Stimulated activated naive CD8-positive, alpha-beta T cell treated with anti-CD3 and anti-CD28 coated beads, Interleukin-15, Interleukin-2, amounts not matched to agents 100 ng/mL and 50 ng/mL, for 24 hours (primary cell): ENCODE results near the gene IRAK1.

ENCODE experiments used
- H3K27ac Mint-ChIP-seq: one replicate; pipeline ENCODE4 v1.8.0; 2021; ENCODE audit warnings: mild to moderate bottlenecking, mixed read lengths
- H3K27me3 Mint-ChIP-seq: one replicate; pipeline ENCODE4 v1.8.0; 2021; ENCODE audit warnings: mixed read lengths
- H3K36me3 Mint-ChIP-seq: one replicate; pipeline ENCODE4 v1.8.0; 2021; ENCODE audit warnings: low read depth, mixed read lengths
- H3K4me1 Mint-ChIP-seq: one replicate; pipeline ENCODE4 v1.8.0; 2021; ENCODE audit warnings: low read depth, mixed read lengths
- H3K4me3 Mint-ChIP-seq: one replicate; pipeline ENCODE4 v1.8.0; 2021; ENCODE audit warnings: mild to moderate bottlenecking, mixed read lengths
- H3K9me3 Mint-ChIP-seq: one replicate; pipeline ENCODE4 v1.8.0; 2021; ENCODE audit warnings: mixed read lengths

IRAK1 gene

DNA sequence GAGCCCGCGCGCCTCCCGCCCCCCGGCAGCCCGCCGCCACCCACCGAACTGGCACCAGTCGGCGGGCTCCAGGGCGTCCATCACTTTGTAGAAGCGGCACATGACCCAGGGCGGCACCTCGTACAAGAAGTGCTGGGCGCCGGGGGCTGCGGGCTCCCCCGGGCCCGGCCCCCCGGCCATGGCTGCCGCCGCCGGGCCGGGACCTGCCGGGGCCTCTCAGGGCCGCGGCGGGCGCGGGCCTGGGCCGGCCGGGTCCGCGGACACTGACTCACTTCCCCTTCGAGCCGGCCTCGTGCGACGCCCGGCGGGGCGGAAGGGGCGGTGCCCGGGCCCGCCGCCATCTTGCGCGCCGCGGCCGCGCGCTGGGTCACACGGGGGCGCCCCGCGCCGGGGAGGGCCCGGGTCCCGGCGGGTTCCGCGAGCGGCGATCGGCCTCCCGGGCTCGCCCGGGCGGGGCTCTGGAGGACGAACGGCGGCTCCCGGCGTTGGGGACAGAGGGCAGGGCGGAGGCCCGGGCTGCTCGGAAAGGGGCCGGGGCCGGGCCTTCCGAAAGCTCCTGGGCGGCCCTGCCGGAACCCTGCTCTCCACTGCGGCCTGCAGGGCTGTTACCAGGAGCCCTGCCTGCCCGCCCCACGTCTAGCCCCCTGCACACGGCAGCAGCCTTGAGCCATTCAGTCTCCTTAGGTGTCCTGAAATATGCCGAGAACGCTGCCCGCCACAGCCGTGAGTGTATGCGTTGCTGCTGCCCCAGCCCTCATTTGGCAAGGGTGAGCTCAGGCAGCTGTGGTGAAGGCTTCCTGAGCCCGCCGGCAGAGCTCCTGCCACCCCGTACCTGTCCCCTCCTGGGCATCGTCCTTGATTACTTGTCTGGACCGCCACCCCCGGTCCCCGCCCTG lies at the start of gene IRAK1:
TSS of gene IRAK1 (minus strand) at position 270 of the 896 bp plus-strand sequence. CDS start at position 180, 90 bp downstream.
- Mint-ChIP-seq H3K9me3 (no peaks in the 10 kb centered on the region), H3K36me3 (peaks cover 12% of the 10 kb centered on the region), H3K27me3 (no peaks in the 10 kb centered on the region), H3K4me3 (peak within 1 kb of the TSS; percentile 92), H3K27ac (peak within 1 kb of the TSS; percentile 95), H3K4me1 (peaks cover 30% of the 10 kb centered on the region)

GRCh38 chrX:154068560-154068959 lies 48.9 kb upstream of the IRAK1 start:
- peaks cover 60% of the 10 kb centered on the region for H3K4me1 Mint-ChIP-seq
- no peak overlapping the region for H3K27ac Mint-ChIP-seq
- H3K36me3 Mint-ChIP-seq: peaks cover 17% of the 10 kb centered on the region
- H3K4me3 Mint-ChIP-seq: no peak overlapping the region
- H3K9me3 Mint-ChIP-seq: no peaks in the 10 kb centered on the region
- H3K27me3 Mint-ChIP-seq: no peaks in the 10 kb centered on the region

DNA sequence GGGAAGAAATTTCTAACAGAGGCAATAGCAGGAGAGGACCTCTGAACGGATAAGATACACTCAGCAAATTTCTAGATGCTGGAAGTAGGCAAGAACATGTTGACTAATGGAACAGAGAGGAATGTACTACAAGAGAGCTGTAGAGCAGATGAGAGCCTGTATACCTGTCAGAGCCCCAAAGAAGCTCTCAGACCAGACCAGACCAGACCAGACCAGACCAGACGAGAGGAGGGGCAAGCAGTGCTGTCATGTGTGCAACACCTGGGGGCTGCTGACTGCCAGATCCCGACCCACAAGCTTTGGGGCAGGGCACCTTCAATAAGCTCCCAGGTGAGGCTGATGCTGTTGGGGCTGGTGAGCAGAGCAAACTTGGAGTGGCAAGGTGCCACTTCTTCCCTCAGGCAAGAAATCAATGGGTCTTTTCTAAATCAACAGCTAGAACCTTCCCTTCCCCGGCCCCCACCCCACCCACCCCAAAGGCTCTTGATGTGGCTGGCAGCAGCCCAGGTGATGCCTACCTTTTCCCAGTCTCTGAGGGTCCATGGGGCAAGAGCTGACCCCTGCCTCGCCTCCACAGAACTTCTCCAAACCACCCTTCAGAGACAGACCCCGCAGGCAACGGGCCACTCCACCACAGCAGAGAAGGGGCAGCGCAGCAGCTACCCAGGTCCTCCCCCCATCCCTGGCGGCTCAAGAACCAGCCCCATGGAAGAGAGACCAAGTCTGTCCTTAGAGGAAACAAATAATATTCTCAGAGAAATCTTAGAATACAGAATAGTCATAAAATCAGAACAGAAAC lies 45.1 kb upstream of the IRAK1 start:
- Mint-ChIP-seq H3K4me3 (no peak overlapping the region), H3K9me3 (no peaks in the 10 kb centered on the region), H3K27ac (peak overlapping the region; percentile 65), H3K4me1 (peaks cover 72% of the 10 kb centered on the region), H3K27me3 (no peaks in the 10 kb centered on the region), H3K36me3 (peaks cover 13% of the 10 kb centered on the region)

DNA sequence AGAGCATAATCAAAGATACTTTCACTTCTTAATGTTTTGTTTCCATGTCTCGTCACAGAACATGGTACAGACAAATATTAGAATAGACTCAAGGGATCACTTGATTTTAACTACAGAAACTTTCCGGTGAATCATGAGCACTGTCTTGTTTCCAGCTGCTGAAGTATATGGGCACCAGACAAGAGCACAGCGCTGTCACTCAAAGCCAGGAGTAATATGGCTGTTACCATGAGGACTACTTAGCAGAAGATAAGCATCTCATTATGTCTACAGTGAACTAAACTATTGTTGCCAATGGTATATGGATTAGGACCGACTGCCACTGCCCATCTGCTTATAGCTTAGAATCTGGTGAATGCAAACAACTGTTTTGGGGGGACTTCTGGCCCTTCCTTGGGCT lies 43.5 kb upstream of the IRAK1 start:
- H3K27ac Mint-ChIP-seq: peak overlapping the region; percentile 75
- no peak overlapping the region for H3K4me3 Mint-ChIP-seq
- H3K36me3 Mint-ChIP-seq: peaks cover 25% of the 10 kb centered on the region
- peaks cover 84% of the 10 kb centered on the region for H3K4me1 Mint-ChIP-seq
- no peaks in the 10 kb centered on the region for H3K9me3 Mint-ChIP-seq
- no peaks in the 10 kb centered on the region for H3K27me3 Mint-ChIP-seq

- Mint-ChIP-seq H3K27ac (peak overlapping the region; percentile 80), H3K4me3 (no peak overlapping the region), H3K9me3 (no peaks in the 10 kb centered on the region), H3K4me1 (peaks cover 89% of the 10 kb centered on the region), H3K27me3 (no peaks in the 10 kb centered on the region), H3K36me3 (peaks cover 36% of the 10 kb centered on the region)
Measured at GRCh38 chrX:154061801-154062200, 42.1 kb upstream of the IRAK1 start.

DNA sequence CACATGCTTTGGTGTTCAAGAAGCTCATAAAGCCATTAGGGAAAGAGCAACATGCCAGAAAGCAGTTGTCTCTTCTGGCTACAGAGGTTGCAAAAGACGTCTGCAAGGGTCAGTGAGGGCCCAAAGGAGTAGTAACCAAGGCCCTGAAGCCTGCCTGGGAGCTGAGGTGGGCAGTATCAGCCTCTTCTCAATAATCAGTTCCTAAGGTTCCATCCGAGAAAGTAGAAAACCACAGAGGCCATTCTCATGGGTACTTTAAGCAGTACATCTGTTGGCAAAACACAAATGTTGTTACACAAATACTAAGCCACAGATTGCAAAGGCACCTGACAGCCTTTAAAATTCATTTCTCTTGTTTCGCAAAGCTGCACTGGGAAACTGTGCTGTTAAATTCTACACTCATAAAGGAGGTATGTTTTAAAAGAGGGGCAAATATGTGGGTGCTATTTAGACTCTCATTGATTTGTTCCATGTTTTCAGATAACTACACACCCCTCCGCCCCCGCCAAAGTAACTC lies 40.1 kb upstream of the IRAK1 start:
- no peaks in the 10 kb centered on the region for H3K9me3 Mint-ChIP-seq
- no peaks in the 10 kb centered on the region for H3K27me3 Mint-ChIP-seq
- no peak overlapping the region for H3K4me3 Mint-ChIP-seq
- H3K36me3 Mint-ChIP-seq: peaks cover 44% of the 10 kb centered on the region
- peak overlapping the region; percentile 85 for H3K27ac Mint-ChIP-seq
- H3K4me1 Mint-ChIP-seq: peaks cover 85% of the 10 kb centered on the region

GRCh38 chrX:154059231-154059630 lies 39.5 kb upstream of the IRAK1 start:
- no peaks in the 10 kb centered on the region for H3K9me3 Mint-ChIP-seq
- no peaks in the 10 kb centered on the region for H3K27me3 Mint-ChIP-seq
- H3K4me3 Mint-ChIP-seq: no peak overlapping the region
- peak overlapping the region; percentile 85 for H3K27ac Mint-ChIP-seq
- H3K4me1 Mint-ChIP-seq: peaks cover 79% of the 10 kb centered on the region
- peaks cover 44% of the 10 kb centered on the region for H3K36me3 Mint-ChIP-seq

DNA sequence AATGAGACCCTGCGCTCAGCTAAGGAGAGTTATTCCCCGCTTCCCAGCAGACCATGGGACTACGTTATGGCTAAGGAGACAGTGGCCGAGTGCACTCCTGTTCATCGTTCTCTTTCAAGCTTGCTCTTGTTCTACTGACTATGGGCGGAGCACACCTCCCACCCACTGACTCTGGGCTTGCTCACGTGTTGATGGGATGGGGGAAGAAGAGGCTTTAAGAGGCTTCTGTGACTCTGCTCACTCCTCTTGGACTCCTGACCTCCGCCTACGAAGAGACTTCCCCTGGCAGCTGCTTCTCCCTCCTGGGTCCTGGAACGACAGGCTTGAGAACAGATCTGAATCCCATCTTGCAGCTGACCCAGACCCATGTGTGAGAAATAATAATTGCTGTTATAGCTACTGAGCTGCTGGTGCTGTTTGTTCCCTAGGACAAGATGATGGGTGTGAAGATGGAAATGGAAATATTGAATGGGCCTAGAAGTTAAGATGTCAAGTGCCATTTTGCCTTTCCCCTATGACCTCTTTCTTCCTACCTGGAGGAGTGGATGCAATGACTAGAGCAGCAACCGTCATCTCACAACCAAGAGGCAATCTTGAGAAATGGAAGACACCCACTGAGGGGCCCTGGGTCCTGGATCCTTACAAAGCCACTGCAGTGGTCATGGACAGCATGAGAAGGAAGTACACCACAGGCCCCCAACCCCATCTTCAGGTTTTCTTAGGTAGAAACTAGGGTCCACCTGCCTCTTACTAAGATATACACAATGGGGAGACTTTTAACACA lies 38.7 kb upstream of the IRAK1 start:
- H3K9me3 Mint-ChIP-seq: no peaks in the 10 kb centered on the region
- no peaks in the 10 kb centered on the region for H3K27me3 Mint-ChIP-seq
- H3K27ac Mint-ChIP-seq: peak overlapping the region; percentile 85
- peak overlapping the region; percentile 30 for H3K4me3 Mint-ChIP-seq
- peaks cover 44% of the 10 kb centered on the region for H3K36me3 Mint-ChIP-seq
- H3K4me1 Mint-ChIP-seq: peaks cover 71% of the 10 kb centered on the region

GRCh38 chrX:154057791-154058190 lies 38.1 kb upstream of the IRAK1 start:
- H3K27me3 Mint-ChIP-seq: no peaks in the 10 kb centered on the region
- peaks cover 44% of the 10 kb centered on the region for H3K36me3 Mint-ChIP-seq
- H3K4me3 Mint-ChIP-seq: no peak overlapping the region
- no peaks in the 10 kb centered on the region for H3K9me3 Mint-ChIP-seq
- H3K4me1 Mint-ChIP-seq: peaks cover 66% of the 10 kb centered on the region
- peak overlapping the region; percentile 85 for H3K27ac Mint-ChIP-seq

DNA sequence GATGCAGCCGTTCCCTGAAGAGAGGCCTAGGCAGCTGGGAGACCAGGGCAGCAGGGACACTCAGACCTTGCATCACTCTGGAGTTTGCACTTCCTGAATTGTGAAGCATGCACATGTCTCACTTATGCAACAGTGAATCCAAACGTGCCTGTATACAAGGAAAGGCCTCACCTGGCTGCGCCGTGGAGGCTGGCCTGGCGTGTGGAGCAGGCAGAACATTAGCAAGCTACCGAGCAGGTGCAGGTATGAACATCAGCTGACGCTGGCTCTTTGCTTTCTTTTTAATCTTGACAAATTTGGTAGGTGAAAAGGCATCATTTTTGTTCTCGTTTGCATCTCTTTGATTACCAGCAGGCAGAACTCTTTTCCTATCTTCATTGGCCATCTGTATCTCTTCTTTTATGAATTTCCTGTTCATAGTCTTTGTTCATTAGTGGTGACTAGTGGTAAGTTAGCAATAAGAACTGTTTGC lies 37.1 kb upstream of the IRAK1 start:
- H3K9me3 Mint-ChIP-seq: no peaks in the 10 kb centered on the region
- peak overlapping the region; percentile 85 for H3K27ac Mint-ChIP-seq
- H3K27me3 Mint-ChIP-seq: no peaks in the 10 kb centered on the region
- peaks cover 60% of the 10 kb centered on the region for H3K4me1 Mint-ChIP-seq
- H3K36me3 Mint-ChIP-seq: peaks cover 40% of the 10 kb centered on the region
- no peak overlapping the region for H3K4me3 Mint-ChIP-seq

DNA sequence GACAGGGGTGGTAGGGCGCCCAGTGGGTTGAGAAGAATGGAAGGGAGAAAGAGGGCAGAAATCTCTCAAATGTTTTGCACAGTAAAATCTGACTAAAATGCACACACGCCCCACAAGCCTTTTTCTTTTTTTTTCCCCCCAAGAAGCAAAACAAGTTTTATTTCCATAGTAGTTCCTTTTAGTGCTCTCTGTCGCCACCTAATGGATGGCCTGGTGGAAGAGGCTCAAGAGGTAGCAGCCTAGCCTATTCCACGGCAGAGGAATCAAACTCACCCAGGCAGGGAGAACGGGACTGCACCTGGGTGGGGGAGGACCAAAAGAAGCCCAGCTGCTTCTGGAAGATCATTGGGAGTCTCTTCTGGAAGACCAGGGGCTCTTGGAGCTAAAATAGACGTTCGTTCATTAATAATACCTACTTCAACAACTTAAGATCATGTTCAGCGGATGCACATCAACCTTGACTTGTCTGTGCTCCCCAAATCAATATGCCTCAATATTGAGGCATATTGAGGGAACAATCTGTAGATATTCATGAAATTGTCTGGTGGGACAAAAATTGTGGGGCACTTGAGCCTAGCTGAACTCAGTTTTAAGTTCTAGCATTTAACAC lies 31.6 kb upstream of the IRAK1 start:
- Mint-ChIP-seq H3K27ac (peak overlapping the region; percentile 51), H3K4me1 (peaks cover 27% of the 10 kb centered on the region), H3K36me3 (peaks cover 45% of the 10 kb centered on the region), H3K27me3 (no peaks in the 10 kb centered on the region), H3K9me3 (no peaks in the 10 kb centered on the region), H3K4me3 (no peak overlapping the region)

DNA sequence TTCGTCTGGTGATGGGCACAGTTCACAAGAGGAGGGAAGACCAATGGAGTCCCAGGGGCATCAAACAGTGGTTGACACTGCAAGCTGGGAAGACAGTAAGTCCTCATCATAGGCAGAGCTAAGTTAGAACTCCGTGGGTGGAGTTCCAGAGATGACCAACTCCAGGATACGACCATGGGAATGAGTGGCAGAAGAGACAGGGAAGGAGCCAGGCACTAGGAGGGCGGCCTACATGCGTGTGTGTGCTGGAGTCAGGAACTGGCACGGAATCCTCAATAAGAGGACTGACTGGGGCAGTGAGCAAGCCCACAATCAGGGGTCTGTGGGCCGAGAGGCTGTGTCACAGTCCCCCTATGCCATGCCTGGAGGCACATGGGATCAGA lies 30.4 kb upstream of the IRAK1 start:
- Mint-ChIP-seq H3K36me3 (peaks cover 41% of the 10 kb centered on the region), H3K27me3 (no peaks in the 10 kb centered on the region), H3K27ac (peak overlapping the region; percentile 83), H3K4me3 (no peak overlapping the region), H3K9me3 (no peaks in the 10 kb centered on the region), H3K4me1 (peaks cover 24% of the 10 kb centered on the region)

- H3K27ac Mint-ChIP-seq: peak overlapping the region; percentile 83
- no peak overlapping the region for H3K4me3 Mint-ChIP-seq
- H3K9me3 Mint-ChIP-seq: no peaks in the 10 kb centered on the region
- H3K4me1 Mint-ChIP-seq: peaks cover 22% of the 10 kb centered on the region
- no peaks in the 10 kb centered on the region for H3K27me3 Mint-ChIP-seq
- peaks cover 39% of the 10 kb centered on the region for H3K36me3 Mint-ChIP-seq
Measured at GRCh38 chrX:154049209-154050112, 29.8 kb upstream of the IRAK1 start.
